OCI-LY1 (cell line): ENCODE results near the gene ZSCAN21.

Experiments
- H2AFZ ChIP-seq: fragments of 200-600 bp; sonication (generic), shearing (Covaris generic); 2 replicates; pipeline ENCODE4 v1.6.0; 2014; ENCODE audit warnings: antibody characterized with exemption, mild to moderate bottlenecking, low read length
- H3F3A ChIP-seq: fragments of 200-600 bp; sonication (generic), shearing (Covaris generic); 2 replicates; pipeline ENCODE4 v1.6.0; 2014; ENCODE audit warnings: mild to moderate bottlenecking, antibody characterized with exemption, low read length, moderate library complexity; ENCODE audit not compliant: insufficient read depth
- H3K27ac ChIP-seq: fragments of 200-600 bp; sonication (generic); 2 replicates; pipeline ENCODE4 v1.5.1; 2014; ENCODE audit warnings: low read length, mixed run types, mild to moderate bottlenecking, low read depth; ENCODE audit not compliant: poor library complexity, severe bottlenecking
- H3K27me3 ChIP-seq: fragments of 200-600 bp; sonication (generic); 2 replicates; pipeline ENCODE4 v1.6.0; 2014; ENCODE audit warnings: antibody characterized with exemption, mild to moderate bottlenecking, low read length, moderate library complexity; ENCODE audit not compliant: insufficient read depth
- H3K36me3 ChIP-seq: fragments of 200-600 bp; sonication (generic); 2 replicates; pipeline ENCODE4 v1.6.1; 2014; ENCODE audit warnings: mild to moderate bottlenecking, antibody characterized with exemption, low read length, moderate library complexity, mixed read lengths; ENCODE audit not compliant: insufficient read depth
- H3K4me1 ChIP-seq: fragments of 200-600 bp; sonication (generic); 2 replicates; pipeline ENCODE4 v1.5.1; 2014; ENCODE audit warnings: mild to moderate bottlenecking, low read length, moderate library complexity; ENCODE audit not compliant: insufficient read depth, severe bottlenecking
- H3K4me2 ChIP-seq: fragments of 200-600 bp; sonication (generic), shearing (Covaris generic); 2 replicates; pipeline ENCODE4 v1.6.1; 2014; ENCODE audit warnings: low read length
- H3K4me3 ChIP-seq: fragments of 200-600 bp; sonication (generic); 2 replicates; pipeline ENCODE4 v1.5.1; 2014; ENCODE audit warnings: low read length, low read depth, mild to moderate bottlenecking, mixed read lengths; ENCODE audit not compliant: poor library complexity, severe bottlenecking
- H3K79me2 ChIP-seq: fragments of 200-600 bp; shearing (Covaris generic); 2 replicates; pipeline ENCODE4 v1.6.1; 2016; ENCODE audit warnings: mixed run types, low read length, mixed read lengths; ENCODE audit not compliant: insufficient read depth
- H3K9ac ChIP-seq: fragments of 200-600 bp; sonication (generic), shearing (Covaris generic); 2 replicates; pipeline ENCODE4 v1.6.1; 2014; ENCODE audit warnings: mild to moderate bottlenecking, low read length, mixed read lengths
- H3K9me2 ChIP-seq: fragments of 200-600 bp; sonication (generic), shearing (Covaris generic); 2 replicates; pipeline ENCODE4 v1.6.1; 2014; ENCODE audit warnings: low read depth, mild to moderate bottlenecking, low read length, mixed read lengths
- H3K9me3 ChIP-seq: fragments of 200-600 bp; shearing (Covaris generic); 2 replicates; pipeline ENCODE4 v1.6.1; 2014; ENCODE audit warnings: low read length, mixed read lengths
- H4K20me1 ChIP-seq: fragments of 200-600 bp; sonication (generic), shearing (Covaris generic); 2 replicates; pipeline ENCODE4 v1.6.0; 2016; ENCODE audit warnings: mild to moderate bottlenecking, low read length; ENCODE audit not compliant: insufficient read depth
- EZH2 ChIP-seq: fragments of 200-600 bp; sonication (generic), shearing (Covaris generic); IDR thresholded peaks from 2 replicates; pipeline ENCODE4 v1.8.0; 2017; ENCODE audit warnings: borderline replicate concordance, mixed run types, mild to moderate bottlenecking, antibody characterized with exemption, low read length, moderate library complexity, mixed read lengths
- TF ChIP-seq, protein P1 (sequence below): fragments of 200-600 bp; sonication (generic), shearing (Covaris generic); IDR thresholded peaks from 2 replicates; pipeline ENCODE4 v1.5.1; 2017; ENCODE audit warnings: mild to moderate bottlenecking, antibody characterized with exemption, low read length, moderate library complexity, mixed read lengths

Gene ZSCAN21

DNA sequence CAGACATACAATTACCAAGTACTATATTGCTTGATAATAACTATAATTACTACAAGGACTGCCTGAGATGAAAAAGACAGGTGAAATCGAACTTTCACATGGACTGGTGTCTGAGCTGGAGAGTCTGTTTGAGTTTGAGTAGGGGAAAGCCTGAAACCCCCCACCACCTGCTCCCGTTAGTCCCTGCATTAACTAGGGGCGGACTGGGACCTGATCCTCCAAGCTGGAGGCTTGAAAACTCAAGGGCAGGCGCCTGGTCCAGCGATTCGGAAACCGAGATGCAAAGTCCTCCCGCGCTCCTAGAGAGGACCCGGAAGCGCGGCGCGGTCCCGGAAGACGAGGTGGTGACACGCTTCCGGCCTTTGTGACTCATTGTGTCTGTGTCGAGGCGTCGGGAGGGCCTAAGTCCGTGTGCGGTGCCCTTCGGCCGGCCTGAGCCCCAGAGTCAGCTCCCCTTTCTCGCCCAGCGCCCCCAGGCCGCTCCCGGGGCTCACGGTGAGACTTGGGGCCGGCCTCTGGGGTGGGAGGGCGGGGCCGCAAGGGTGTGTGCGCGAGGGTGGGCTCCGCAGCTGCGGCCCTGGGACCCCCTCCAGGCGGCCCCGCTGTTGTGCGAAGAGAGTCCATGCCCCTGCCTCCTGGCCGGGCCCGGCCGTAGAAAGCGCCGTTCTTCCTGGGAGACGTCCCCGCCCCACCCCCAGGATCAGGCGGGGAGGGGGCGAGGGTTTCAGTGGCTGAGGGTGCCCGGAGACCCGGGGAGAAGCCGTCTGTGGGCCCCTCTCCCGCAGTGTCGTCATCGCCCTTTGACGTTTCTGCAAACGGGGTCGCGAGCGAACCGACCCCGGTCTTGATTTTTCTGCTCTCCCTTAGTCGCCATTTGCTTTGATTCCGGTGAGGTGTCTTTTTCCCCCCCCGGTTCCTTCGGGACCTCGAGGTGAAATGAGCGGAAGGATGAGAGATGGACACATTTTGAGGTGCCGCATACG lies 34.1 kb upstream of the ZSCAN21 start, which contains the start of gene ZKSCAN1:
Gene ZKSCAN1 (plus strand): TSS at position 365 of the 983 bp plus-strand sequence. CDS start 7,911 bp downstream, outside the sequence.
- Histone ChIP-seq H3F3A (no peaks in the 10 kb centered on the region), H3K4me1 (peaks cover 23% of the 10 kb centered on the region), H2AFZ (peak within 1 kb of the TSS; percentile 98), H3K36me3 (peaks cover 17% of the 10 kb centered on the region; the same call in 1 of the 2 replicates), H3K9me3 (no peaks in the 10 kb centered on the region), H3K27ac (no peak within 1 kb of the TSS), H3K4me3 (peak within 1 kb of the TSS; percentile 99), H4K20me1 (no peaks in the 10 kb centered on the region), H3K4me2 (peak within 1 kb of the TSS; percentile 99), H3K79me2 (peaks cover 47% of the 10 kb centered on the region), H3K9me2 (no peaks in the 10 kb centered on the region), H3K27me3 (no peaks in the 10 kb centered on the region), H3K9ac (peak within 1 kb of the TSS; percentile 98)
- TF ChIP-seq, protein P1, sequence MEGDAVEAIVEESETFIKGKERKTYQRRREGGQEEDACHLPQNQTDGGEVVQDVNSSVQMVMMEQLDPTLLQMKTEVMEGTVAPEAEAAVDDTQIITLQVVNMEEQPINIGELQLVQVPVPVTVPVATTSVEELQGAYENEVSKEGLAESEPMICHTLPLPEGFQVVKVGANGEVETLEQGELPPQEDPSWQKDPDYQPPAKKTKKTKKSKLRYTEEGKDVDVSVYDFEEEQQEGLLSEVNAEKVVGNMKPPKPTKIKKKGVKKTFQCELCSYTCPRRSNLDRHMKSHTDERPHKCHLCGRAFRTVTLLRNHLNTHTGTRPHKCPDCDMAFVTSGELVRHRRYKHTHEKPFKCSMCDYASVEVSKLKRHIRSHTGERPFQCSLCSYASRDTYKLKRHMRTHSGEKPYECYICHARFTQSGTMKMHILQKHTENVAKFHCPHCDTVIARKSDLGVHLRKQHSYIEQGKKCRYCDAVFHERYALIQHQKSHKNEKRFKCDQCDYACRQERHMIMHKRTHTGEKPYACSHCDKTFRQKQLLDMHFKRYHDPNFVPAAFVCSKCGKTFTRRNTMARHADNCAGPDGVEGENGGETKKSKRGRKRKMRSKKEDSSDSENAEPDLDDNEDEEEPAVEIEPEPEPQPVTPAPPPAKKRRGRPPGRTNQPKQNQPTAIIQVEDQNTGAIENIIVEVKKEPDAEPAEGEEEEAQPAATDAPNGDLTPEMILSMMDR: no peak
- no peak for TF ChIP-seq EZH2

DNA sequence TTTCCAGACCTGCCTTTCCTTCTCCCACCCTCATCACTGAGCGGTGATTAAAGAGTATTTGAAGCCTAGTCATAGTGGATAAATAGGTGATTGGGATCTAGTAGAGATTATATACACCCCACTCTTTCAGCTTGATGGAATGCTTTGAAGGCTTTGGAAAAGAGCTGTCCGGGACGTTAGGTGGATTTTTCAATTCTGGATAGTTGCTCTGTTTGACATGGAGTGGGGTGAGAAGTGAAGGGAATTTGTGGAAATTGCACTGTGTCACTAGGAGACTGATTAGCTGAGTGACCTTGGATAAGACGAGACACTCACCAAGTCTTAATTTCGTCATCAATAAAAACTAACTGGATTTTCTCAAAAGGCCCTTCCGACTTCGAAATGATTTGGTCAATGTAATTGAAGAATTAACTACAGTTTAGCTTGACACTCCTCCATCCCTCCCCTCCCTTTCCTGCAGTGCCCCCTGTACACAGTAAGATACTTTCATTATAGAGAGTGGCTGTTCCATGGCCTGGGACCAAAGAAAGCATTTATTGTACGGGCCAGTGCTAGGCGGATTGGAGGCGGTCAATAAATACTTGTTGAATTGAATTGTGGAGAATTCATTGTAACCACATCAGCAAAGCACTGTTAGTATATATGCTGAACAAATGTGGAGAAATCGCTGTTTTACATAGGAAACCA lies 33.2 kb upstream of the ZSCAN21 start:
- Histone ChIP-seq H2AFZ (no peak overlapping the region), H3K9me2 (no peaks in the 10 kb centered on the region), H3K79me2 (peaks cover 51% of the 10 kb centered on the region), H3K27me3 (no peaks in the 10 kb centered on the region), H3K4me3 (peak overlapping the region; percentile 99), H3K4me1 (peaks cover 23% of the 10 kb centered on the region), H3K4me2 (peak overlapping the region; percentile 99), H3K36me3 (peaks cover 17% of the 10 kb centered on the region; the same call in 1 of the 2 replicates), H3F3A (no peaks in the 10 kb centered on the region), H3K9me3 (no peaks in the 10 kb centered on the region), H3K27ac (no peak overlapping the region), H3K9ac (peak overlapping the region; percentile 98), H4K20me1 (no peaks in the 10 kb centered on the region)
- no peak for TF ChIP-seq EZH2
- TF ChIP-seq, protein P1: peak; percentile 19; the same call in 1 of the 2 replicates

DNA sequence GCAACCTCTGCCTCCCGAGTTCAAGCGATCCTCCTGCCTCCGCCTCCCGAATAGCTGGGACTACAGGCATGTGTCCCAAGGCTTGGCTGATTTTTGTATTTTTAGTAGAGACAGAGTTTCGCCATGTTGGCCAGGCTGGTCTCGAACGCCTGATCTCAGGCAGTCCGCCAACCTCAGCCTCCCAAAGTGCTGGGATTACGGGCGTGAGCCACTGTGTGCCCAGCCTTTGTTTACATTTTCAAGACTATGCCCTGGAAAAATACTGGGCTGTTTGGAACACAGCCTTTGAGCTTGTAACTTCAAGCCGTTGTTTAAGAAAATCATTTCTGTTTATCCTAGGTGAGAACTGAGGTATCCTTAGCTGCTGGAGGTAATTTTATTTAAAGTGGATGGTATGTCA lies 32.3 kb upstream of the ZSCAN21 start:
- no peaks in the 10 kb centered on the region for H3K27me3 ChIP-seq
- H2AFZ ChIP-seq: no peak overlapping the region
- no peaks in the 10 kb centered on the region for H3K9me2 ChIP-seq
- H3K4me2 ChIP-seq: no peak overlapping the region
- no peak overlapping the region for H3K9ac ChIP-seq
- no peaks in the 10 kb centered on the region for H4K20me1 ChIP-seq
- peaks cover 19% of the 10 kb centered on the region; the same call in 1 of the 2 replicates for H3K36me3 ChIP-seq
- peaks cover 23% of the 10 kb centered on the region for H3K4me1 ChIP-seq
- peaks cover 51% of the 10 kb centered on the region for H3K79me2 ChIP-seq
- H3K27ac ChIP-seq: no peak overlapping the region
- no peaks in the 10 kb centered on the region for H3K9me3 ChIP-seq
- no peak for TF ChIP-seq EZH2
- TF ChIP-seq, protein P1: no peak
- H3F3A ChIP-seq: no peaks in the 10 kb centered on the region
- no peak overlapping the region for H3K4me3 ChIP-seq
